ENCODE results near the gene EVI5. TPM values are rescaled to one million over a fixed set of nuclear protein-coding genes. Genes with fewer than 3 reads are reported as not detected.

The EVI5 gene
- total and polyA plus RNA-seq, 2 donors (not counting 1 experiment from before 2014, with no cell fraction given): 1.5 to 36.3 TPM

GRCh38 chr1:92707709-92708108, 77.2 kb downstream of the EVI5 start:
- H3K9me3 Mint-ChIP-seq (ENCODE audit: insufficient read depth): no peaks in the 10 kb centered on the region
- no peak for ATAC-seq (ENCODE audit: low read depth)
- DNase-seq: no peak
- ChIA-PET POLR2A (no interaction called here), CTCF (no interaction called here)
- WGBS (ENCODE audit: insufficient coverage): no CpG with 5 or more reads among the region's 2 CpGs
- H3K4me3 ChIP-seq (ENCODE audit: control extremely low read depth in 1 of 5, extremely low read depth in 1 of 5, insufficient read depth in 1 of 5, low read depth in 2 of 5, low read length in 4 of 5): no peak overlapping the region
- no peak overlapping the region for H2AFZ ChIP-seq (ENCODE audit: insufficient read depth, low read depth, low read length, poor library complexity, severe bottlenecking)
- no peaks in the 10 kb centered on the region for H3K27me3 ChIP-seq (replicated peaks in 1 of 4; ENCODE audit: control extremely low read depth in 1 of 4, control insufficient read depth in 3 of 4, insufficient read depth in 4 of 4, low read length in 3 of 4)
- H3K4me1 Mint-ChIP-seq: no peaks in the 10 kb centered on the region
- H3K4me3 Mint-ChIP-seq: no peak overlapping the region
- H3K27ac Mint-ChIP-seq: no peak overlapping the region
- no peak overlapping the region for H3K4me2 ChIP-seq (replicated peaks; ENCODE audit: low read depth, low read length, poor library complexity, severe bottlenecking)
- H3K27ac ChIP-seq (ENCODE audit: low read length in 2 of 2): no peak overlapping the region
- H4K20me1 ChIP-seq (ENCODE audit: control insufficient read depth, insufficient read depth, low read length, poor library complexity, severe bottlenecking): no peaks in the 10 kb centered on the region
- no peaks in the 10 kb centered on the region for H3K27me3 Mint-ChIP-seq
- H3K79me2 ChIP-seq (ENCODE audit: control insufficient read depth, insufficient read depth, low read length): no peaks in the 10 kb centered on the region
- TF ChIP-seq EZH2 (IDR thresholded peaks at IDR 0.05; ENCODE audit: borderline replicate concordance, insufficient read depth, low read depth, low read length, poor library complexity, severe bottlenecking) (no peak), CTCF (IDR thresholded peaks at IDR 0.05) (no peak)
- intact Hi-C loops (cut with micrococcal nuclease): no loop called here
- H3K9me3 ChIP-seq (ENCODE audit: control extremely low read depth in 1 of 3, control insufficient read depth in 2 of 3, insufficient read depth in 1 of 3, low read length in 2 of 3): no peaks in the 10 kb centered on the region
- no peaks in the 10 kb centered on the region for H3K4me1 ChIP-seq (ENCODE audit: control insufficient read depth in 2 of 2, insufficient read depth in 2 of 2, low read length in 2 of 2)
- no peak overlapping the region for H3K9ac ChIP-seq (ENCODE audit: low read length)
- H3K36me3 ChIP-seq (replicated peaks in 1 of 2; ENCODE audit: control extremely low read depth in 1 of 2, control insufficient read depth in 1 of 2, extremely low read depth in 1 of 2, insufficient read depth in 2 of 2, low read length in 1 of 2): no peaks in the 10 kb centered on the region

GRCh38 chr1:92707292-92707691, 77.6 kb downstream of the EVI5 start:
- Histone ChIP-seq H3K4me2 (replicated peaks; ENCODE audit: low read depth, low read length, poor library complexity, severe bottlenecking) (no peak overlapping the region), H3K4me3 (ENCODE audit: control extremely low read depth in 1 of 5, extremely low read depth in 1 of 5, insufficient read depth in 1 of 5, low read depth in 2 of 5, low read length in 4 of 5) (no peak overlapping the region), H2AFZ (ENCODE audit: insufficient read depth, low read depth, low read length, poor library complexity, severe bottlenecking) (no peak overlapping the region), H3K36me3 (replicated peaks in 1 of 2; ENCODE audit: control extremely low read depth in 1 of 2, control insufficient read depth in 1 of 2, extremely low read depth in 1 of 2, insufficient read depth in 2 of 2, low read length in 1 of 2) (no peaks in the 10 kb centered on the region), H3K27ac (ENCODE audit: low read length in 2 of 2) (no peak overlapping the region), H4K20me1 (ENCODE audit: control insufficient read depth, insufficient read depth, low read length, poor library complexity, severe bottlenecking) (no peaks in the 10 kb centered on the region), H3K27me3 (replicated peaks in 1 of 4; ENCODE audit: control extremely low read depth in 1 of 4, control insufficient read depth in 3 of 4, insufficient read depth in 4 of 4, low read length in 3 of 4) (no peaks in the 10 kb centered on the region), H3K9ac (ENCODE audit: low read length) (no peak overlapping the region), H3K79me2 (ENCODE audit: control insufficient read depth, insufficient read depth, low read length) (no peaks in the 10 kb centered on the region), H3K4me1 (ENCODE audit: control insufficient read depth in 2 of 2, insufficient read depth in 2 of 2, low read length in 2 of 2) (no peaks in the 10 kb centered on the region), H3K9me3 (ENCODE audit: control extremely low read depth in 1 of 3, control insufficient read depth in 2 of 3, insufficient read depth in 1 of 3, low read length in 2 of 3) (no peaks in the 10 kb centered on the region)
- H3K9me3 Mint-ChIP-seq (ENCODE audit: insufficient read depth): no peaks in the 10 kb centered on the region
- H3K27ac Mint-ChIP-seq: no peak overlapping the region
- CTCF ChIA-PET: no interaction called here
- DNase-seq: no peak
- no peaks in the 10 kb centered on the region for H3K4me1 Mint-ChIP-seq
- no peaks in the 10 kb centered on the region for H3K27me3 Mint-ChIP-seq
- no CpG with 5 or more reads among the region's 2 CpGs for WGBS (ENCODE audit: insufficient coverage)
- TF ChIP-seq CTCF (IDR thresholded peaks at IDR 0.05): no peak
- TF ChIP-seq EZH2 (IDR thresholded peaks at IDR 0.05; ENCODE audit: borderline replicate concordance, insufficient read depth, low read depth, low read length, poor library complexity, severe bottlenecking): no peak
- no peak overlapping the region for H3K4me3 Mint-ChIP-seq
- POLR2A ChIA-PET: no interaction called here
- ATAC-seq (ENCODE audit: low read depth): no peak
- intact Hi-C loops (cut with micrococcal nuclease): no loop called here

Measured in B cell (primary cell).